Hindlimb muscle (tissue), 1 donor: Measurements from ENCODE around the gene GNAS-AS1. TPM values are rescaled to one million over a fixed set of nuclear protein-coding genes. Genes with fewer than 3 reads are reported as not detected.
A peak's percentile ranks its signal among the peaks of the same experiment; 100 is the strongest.

Experiments used
- DNase-seq: peaks from one replicate; pipeline ENCODE4 v3.0.0-alpha.2; 2013
- polyA plus RNA-seq: library from polyadenylated mRNA; unstranded; fragments of 120-200 nt; gene quantifications from one replicate; pipeline ENCODE4 v1.2.1, GENCODE V29; 2013; ENCODE audit not compliant: insufficient read length

The GNAS-AS1 gene
- polyA plus RNA-seq, 1 donor = 2.5 TPM

DNA sequence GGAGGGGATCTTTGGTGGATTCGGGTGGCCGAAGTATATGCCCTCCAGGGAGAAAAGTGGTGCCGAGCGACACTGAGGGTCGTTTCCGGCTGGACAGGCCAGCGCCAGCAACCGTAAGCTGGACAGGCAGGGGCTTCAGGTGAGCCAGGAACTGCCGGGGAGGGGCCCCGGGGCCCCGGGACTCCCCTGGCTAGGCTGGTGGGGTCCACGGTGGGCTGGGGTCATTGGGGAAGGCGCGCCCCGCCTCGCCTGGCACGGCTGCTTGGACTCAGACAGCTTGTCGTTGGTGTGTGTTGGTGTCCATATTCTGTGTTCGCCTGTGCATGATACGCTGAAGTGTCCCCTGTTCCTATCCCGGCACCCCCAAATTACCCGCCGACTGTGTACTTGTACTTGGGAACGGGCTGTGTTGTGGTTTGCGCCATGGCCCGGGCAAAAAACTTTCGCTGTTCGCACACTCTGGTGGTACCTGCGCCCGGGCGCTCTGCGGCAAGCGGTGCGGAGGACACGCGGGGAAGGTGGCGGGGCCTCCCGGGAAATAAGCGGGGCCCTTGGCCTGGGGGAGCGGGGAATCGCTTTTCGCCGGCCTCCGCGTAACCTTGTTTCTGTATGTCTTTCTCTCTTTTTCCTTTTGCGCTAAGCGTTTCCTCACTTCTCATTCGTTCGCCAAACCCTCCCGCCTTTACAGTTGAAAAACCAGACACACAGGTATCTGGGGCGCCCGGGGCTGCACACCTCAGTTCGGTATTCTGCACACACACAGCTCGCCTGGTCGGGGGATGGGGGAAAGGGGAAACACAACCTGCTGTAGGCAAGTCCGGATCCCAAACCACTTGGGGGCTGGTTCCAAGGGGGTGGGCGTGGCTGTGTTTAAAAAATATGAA is 5.0 kb upstream of the GNAS-AS1 start:
- no peak for DNase-seq

GRCh38 chr20:58854638-58855471 is 4.2 kb upstream of the GNAS-AS1 start:
- no peak for DNase-seq

GRCh38 chr20:58853976-58854637 is 3.4 kb upstream of the GNAS-AS1 start:
- no peak for DNase-seq

GRCh38 chr20:58853466-58853865 is 2.8 kb upstream of the GNAS-AS1 start:
- DNase-seq = no peak

DNA sequence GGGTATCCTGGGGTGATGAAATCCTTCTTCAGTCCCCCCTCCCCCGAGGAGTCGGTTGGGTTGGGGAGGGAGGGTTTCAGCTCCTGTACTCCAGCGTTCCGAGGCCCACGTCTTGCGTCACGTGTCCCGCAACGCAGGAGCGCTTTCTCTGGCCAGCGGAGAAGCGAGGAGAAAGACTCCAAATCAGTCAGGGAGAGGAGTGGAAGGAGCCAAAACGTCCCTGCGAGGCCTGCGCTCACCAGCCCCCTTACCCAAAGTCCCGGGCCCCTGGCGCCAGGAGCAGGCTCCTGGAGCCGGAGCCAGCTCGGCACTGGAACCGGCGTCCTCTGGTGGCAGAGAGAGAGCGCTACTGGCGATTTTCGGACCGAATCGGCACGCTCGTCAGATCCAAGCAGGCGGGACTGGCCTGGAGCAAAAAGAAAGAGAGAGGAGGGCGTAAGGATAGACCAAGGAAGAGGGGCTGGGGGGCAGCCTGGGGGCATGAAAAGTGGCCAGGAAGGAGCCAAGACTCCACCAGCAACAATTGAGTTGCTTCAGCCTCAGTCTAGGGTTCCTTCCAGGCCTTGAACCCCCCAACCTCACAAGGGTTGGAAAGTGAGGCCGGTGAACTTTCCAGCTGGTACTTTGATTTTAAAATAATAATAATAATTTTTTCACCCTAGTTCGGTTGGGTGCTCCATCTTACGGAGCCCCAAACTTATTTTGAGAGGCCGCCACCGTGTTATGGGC is 2.0 kb upstream of the GNAS-AS1 start, which contains the start of gene GNAS:
Gene GNAS (plus strand): TSS at position 174 of the 729 bp plus-strand sequence.
- DNase-seq = peak; percentile 78

GRCh38 chr20:58851969-58852458 is 1.3 kb upstream of the GNAS-AS1 start:
- DNase-seq = no peak

GRCh38 chr20:58851221-58851968 is 693 bp upstream of the GNAS-AS1 start:
- DNase-seq = no peak

DNA sequence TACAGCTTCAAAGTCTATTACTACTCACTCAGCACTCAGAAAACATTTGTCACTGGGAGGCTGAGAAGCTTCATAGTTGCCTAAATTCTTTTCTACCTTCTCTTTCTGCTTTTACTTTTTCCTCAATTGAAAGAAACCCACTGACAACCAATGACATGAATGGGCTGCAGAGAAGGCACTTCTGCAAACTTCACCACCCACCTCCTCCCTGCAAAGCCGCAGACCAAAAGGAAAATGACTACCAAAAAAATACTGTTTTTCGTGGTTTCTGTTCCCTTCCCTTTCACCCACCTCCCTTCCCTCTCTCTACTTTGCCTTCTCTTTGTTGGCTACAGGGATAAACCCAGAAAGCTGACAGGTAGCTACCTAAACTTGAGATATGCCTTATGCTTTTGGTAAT is 3.2 kb downstream of the GNAS-AS1 start:
- DNase-seq = no peak

GRCh38 chr20:58845706-58846105 is 5.0 kb downstream of the GNAS-AS1 start:
- no peak for DNase-seq

GRCh38 chr20:58843128-58843556 is 7.6 kb downstream of the GNAS-AS1 start:
- no peak for DNase-seq

DNA sequence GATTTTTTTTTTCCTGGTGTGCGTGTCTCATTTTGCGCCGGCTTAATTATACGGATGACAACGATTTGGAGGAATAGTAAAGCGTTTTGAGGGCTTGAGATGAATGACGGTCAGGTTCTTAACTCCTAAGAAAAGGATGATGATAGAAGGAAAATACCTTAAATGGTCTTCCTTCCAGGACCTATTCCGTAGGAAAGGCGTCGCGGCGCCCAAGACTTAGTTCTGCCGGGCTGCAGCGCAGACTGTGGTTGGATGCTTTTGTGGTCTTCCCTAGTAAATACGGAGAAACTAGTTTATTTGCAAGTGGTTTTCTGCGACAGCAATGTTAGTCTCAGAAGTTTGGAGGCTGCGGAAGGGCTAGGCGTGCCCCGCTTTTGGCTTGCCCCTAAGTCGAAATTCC is 8.4 kb downstream of the GNAS-AS1 start:
- DNase-seq = no peak

DNA sequence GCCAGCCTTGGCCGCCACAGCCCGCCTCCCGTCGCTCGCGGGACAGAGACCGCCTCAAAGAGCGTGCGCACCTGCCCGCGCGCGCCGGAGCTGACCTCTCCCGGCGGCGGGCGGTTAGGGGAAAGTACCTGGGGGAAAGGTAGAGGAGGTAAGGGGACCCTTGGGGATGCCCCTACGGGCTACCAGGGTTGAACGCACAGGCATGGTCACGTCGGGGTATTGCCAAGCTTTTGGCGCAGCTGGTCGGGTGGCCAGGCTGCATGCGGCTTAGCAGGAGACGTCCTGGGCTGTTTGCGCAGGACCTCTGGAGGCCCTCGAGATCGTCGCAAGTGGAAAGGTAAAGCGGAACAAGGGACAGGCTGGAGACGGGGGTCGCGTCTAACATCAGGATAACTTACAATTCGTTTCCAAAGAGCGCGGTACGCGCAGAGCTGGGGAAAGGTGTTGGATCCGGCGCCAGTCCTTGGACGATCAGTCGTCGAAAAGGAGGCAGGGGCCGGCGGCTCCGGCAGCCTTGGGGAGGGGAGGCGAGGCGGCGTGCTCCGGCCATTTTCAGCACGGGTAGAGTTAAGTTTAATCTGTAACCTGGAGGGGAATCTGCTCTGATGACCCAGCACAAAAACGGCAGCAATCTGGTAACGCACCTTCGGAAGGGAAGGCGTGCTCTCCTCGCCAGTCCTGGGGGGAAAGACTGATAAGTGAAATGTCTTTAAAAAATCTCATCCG is 9.0 kb downstream of the GNAS-AS1 start:
- no peak for DNase-seq

DNA sequence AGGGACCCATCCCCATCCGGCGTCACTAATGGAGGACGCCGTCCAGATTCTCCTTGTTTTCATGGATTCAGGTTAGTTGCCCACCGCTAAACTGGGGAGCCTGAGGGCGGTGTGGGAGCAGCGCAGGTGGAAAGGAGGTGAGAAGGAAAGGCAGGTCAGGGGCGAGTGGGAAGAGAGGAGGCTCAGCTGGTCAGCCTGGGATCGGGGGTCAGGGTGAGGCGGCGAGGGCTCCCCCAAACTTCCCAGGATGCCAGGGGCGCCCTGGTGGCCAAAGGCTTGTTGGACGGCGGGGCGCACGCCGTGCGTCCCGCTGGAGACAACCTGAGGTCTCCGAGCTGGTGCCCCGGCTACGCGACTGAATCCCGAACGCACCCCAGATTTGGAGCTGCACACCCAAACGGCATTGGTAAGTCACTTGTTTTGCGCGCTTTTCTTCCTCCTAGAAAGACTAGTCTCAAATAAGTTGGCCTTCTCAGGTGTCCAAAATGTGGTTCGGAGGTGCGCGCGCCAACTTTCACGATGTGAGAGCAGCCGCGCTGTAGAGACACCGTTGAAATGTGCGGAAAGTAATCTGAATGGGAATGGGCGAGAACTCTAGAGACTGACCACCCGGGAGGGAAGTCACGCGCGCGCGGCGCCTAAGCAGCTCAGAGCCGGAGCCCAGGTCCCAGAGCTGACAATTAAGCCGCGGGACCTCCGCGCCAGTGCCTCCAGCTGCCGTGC is 9.7 kb downstream of the GNAS-AS1 start:
- no peak for DNase-seq

DNA sequence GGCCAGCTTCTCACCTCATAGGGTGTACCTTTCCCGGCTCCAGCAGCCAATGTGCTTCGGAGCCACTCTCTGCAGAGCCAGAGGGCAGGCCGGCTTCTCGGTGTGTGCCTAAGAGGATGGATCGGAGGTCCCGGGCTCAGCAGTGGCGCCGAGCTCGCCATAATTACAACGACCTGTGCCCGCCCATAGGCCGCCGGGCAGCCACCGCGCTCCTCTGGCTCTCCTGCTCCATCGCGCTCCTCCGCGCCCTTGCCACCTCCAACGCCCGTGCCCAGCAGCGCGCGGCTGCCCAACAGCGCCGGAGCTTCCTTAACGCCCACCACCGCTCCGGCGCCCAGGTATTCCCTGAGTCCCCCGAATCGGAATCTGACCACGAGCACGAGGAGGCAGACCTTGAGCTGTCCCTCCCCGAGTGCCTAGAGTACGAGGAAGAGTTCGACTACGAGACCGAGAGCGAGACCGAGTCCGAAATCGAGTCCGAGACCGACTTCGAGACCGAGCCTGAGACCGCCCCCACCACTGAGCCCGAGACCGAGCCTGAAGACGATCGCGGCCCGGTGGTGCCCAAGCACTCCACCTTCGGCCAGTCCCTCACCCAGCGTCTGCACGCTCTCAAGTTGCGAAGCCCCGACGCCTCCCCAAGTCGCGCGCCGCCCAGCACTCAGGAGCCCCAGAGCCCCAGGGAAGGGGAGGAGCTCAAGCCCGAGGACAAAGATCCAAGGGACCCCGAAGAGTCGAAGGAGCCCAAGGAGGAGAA is 10.5 kb downstream of the GNAS-AS1 start:
- DNase-seq = no peak

GRCh38 chr20:58839474-58839874 is 11.2 kb downstream of the GNAS-AS1 start:
- peak; percentile 79 for DNase-seq

GRCh38 chr20:58838174-58838573 is 12.5 kb downstream of the GNAS-AS1 start:
- DNase-seq = no peak

GRCh38 chr20:58837717-58838116 is 13.0 kb downstream of the GNAS-AS1 start:
- DNase-seq = no peak

GRCh38 chr20:58836616-58837204 is 14.0 kb downstream of the GNAS-AS1 start:
- no peak for DNase-seq

DNA sequence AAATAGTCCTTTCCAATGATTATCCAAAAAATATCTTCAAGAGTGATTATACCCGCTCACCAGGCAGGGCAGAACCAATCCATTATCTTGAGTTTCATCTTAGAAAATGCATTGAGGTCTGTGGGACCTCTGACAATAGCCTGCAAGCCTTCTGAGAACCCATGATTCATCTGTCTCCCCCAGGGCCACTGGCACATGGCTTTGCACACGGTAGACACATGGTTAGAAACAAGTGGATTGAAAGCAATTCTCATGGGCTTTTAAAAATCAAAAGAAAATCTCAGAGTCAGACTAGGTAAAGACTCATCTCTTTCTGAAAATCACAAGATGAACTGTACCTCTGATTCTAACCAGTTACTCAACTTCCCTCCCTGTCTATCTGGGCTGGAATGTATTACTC is 15.5 kb downstream of the GNAS-AS1 start:
- DNase-seq = no peak
